B cell (primary cell): ENCODE data around the gene MAP3K4. TPM values are rescaled to one million over a fixed set of nuclear protein-coding genes. Genes with fewer than 3 reads are reported as not detected.

ENCODE experiments used
- ATAC-seq: fragments of 200-7000 bp; cut with Tn5 transposase; one replicate; pipeline ENCODE4 v1.10.0; 2021; ENCODE audit warnings: low read depth, mild to moderate bottlenecking, moderate number of reproducible peaks, moderate library complexity
- CTCF ChIA-PET: fragments of 350-600 bp; sonication (Branson Sonifier 250); formaldehyde crosslinking; loops from one replicate; lab custom pipeline; 2021; ENCODE audit warnings: antibody characterized with exemption, inconsistent platforms; lab: Charles Lee
- POLR2A ChIA-PET: fragments of 350-600 bp; sonication (Branson Sonifier 250); formaldehyde crosslinking; loops from one replicate; lab custom pipeline; 2021; ENCODE audit warnings: antibody characterized with exemption; lab: Charles Lee
- DNase-seq: peaks from one replicate; pipeline ENCODE4 v3.0.0; 2013
- H2AFZ ChIP-seq: 2 replicates; pipeline ENCODE4 v1.6.1; 2012; ENCODE audit warnings: mild to moderate bottlenecking, low read depth, low read length; ENCODE audit not compliant: insufficient read depth, poor library complexity, severe bottlenecking
- H3K27ac ChIP-seq, 2 donors: 1 replicate in 1 of 2; 2 replicates in 1 of 2; pipeline ENCODE4 v1.5.1; 2012 to 2013; ENCODE audit warnings: low read length in 2 of 2, mild to moderate bottlenecking in 2 of 2, moderate library complexity in 1 of 2
- H3K27me3 ChIP-seq, 4 experiments: fragments of 200-600 bp in 1 of 4; sonication (generic) in 1 of 4; replicated peaks in 1 of 4; 1 replicate in 2 of 4; 2 replicates in 2 of 4; pipeline versions ENCODE4 v1.6.1 to v1.7.0; 2013 to 2016; ENCODE audit warnings: low read length in 3 of 4, mild to moderate bottlenecking in 2 of 4, mixed read lengths in 1 of 4, moderate library complexity in 1 of 4; ENCODE audit not compliant: insufficient read depth in 4 of 4, control insufficient read depth in 3 of 4; ENCODE audit errors: control extremely low read depth in 1 of 4
- H3K36me3 ChIP-seq, 2 experiments: replicated peaks in 1 of 2; 1 replicate in 1 of 2; 2 replicates in 1 of 2; pipeline versions ENCODE4 v1.6.1 to v1.7.1; 2013; ENCODE audit warnings: low read length in 1 of 2; ENCODE audit not compliant: insufficient read depth in 2 of 2, control insufficient read depth in 1 of 2; ENCODE audit errors: control extremely low read depth in 1 of 2, extremely low read depth in 1 of 2
- H3K4me1 ChIP-seq, 2 donors: fragments of 200-600 bp in 1 of 2; sonication (generic) in 1 of 2; 1 replicate in 1 of 2; 2 replicates in 1 of 2; pipeline versions ENCODE4 v1.5.1 to v1.6.1; 2013 to 2017; ENCODE audit warnings: low read length in 2 of 2; ENCODE audit not compliant: control insufficient read depth in 2 of 2, insufficient read depth in 2 of 2
- H3K4me2 ChIP-seq: replicated peaks from 2 replicates; pipeline ENCODE3; 2012; ENCODE audit warnings: mild to moderate bottlenecking, low read depth, low read length; ENCODE audit not compliant: poor library complexity, severe bottlenecking
- H3K4me3 ChIP-seq, 5 experiments: fragments of 200-600 bp in 1 of 5; sonication (generic) in 1 of 5; 1 replicate in 3 of 5; 2 replicates in 2 of 5; pipeline versions ENCODE4 v1.5.1 to v1.7.0; 2011 to 2016; ENCODE audit warnings: low read length in 4 of 5, mild to moderate bottlenecking in 4 of 5, low read depth in 2 of 5, control low read depth in 1 of 5, moderate library complexity in 1 of 5; ENCODE audit not compliant: insufficient read depth in 1 of 5; ENCODE audit errors: control extremely low read depth in 1 of 5, extremely low read depth in 1 of 5
- H3K79me2 ChIP-seq: fragments of 200-600 bp; sonication (generic); one replicate; pipeline ENCODE4 v1.6.0; 2016; ENCODE audit warnings: low read length; ENCODE audit not compliant: control insufficient read depth, insufficient read depth
- H3K9ac ChIP-seq: fragments of 200-600 bp; sonication (generic); 2 replicates; pipeline ENCODE4 v1.6.1; 2017; ENCODE audit warnings: mild to moderate bottlenecking, low read length, moderate library complexity
- H3K9me3 ChIP-seq, 3 donors: one replicate each; pipeline versions ENCODE4 v1.6.1 to v1.7.1; 2013; ENCODE audit warnings: low read length in 2 of 3; ENCODE audit not compliant: control insufficient read depth in 2 of 3, insufficient read depth in 1 of 3; ENCODE audit errors: control extremely low read depth in 1 of 3
- H4K20me1 ChIP-seq: 2 replicates; pipeline ENCODE4 v1.6.0; 2012; ENCODE audit warnings: mild to moderate bottlenecking, low read length; ENCODE audit not compliant: insufficient read depth, control insufficient read depth, poor library complexity, severe bottlenecking
- H3K27ac Mint-ChIP-seq: one replicate; pipeline ENCODE4 v1.8.0; 2021; ENCODE audit warnings: mixed read lengths
- H3K27me3 Mint-ChIP-seq: one replicate; pipeline ENCODE4 v1.8.0; 2021; ENCODE audit warnings: mixed read lengths
- H3K4me1 Mint-ChIP-seq: one replicate; pipeline ENCODE4 v1.8.0; 2021; ENCODE audit warnings: mixed read lengths
- H3K4me3 Mint-ChIP-seq: one replicate; pipeline ENCODE4 v1.8.0; 2021; ENCODE audit warnings: mixed read lengths
- H3K9me3 Mint-ChIP-seq: one replicate; pipeline ENCODE4 v1.8.0; 2022; ENCODE audit warnings: mixed read lengths; ENCODE audit not compliant: insufficient read depth
- CTCF ChIP-seq: fragments of 200-600 bp; IDR thresholded peaks from one replicate; pipeline ENCODE4 v1.8.0; 2022; ENCODE audit warnings: antibody characterized with exemption, mild to moderate bottlenecking
- EZH2 ChIP-seq: IDR thresholded peaks from 2 replicates; pipeline ENCODE4 v1.6.1; 2012; ENCODE audit warnings: borderline replicate concordance, low read depth, mild to moderate bottlenecking, moderate library complexity, low read length; ENCODE audit not compliant: insufficient read depth, poor library complexity, severe bottlenecking
- WGBS: methylation state at CpG from one replicate; pipeline ENCODE4 v1.1.5; 2013; ENCODE audit warnings: missing lambda C conversion rate; ENCODE audit not compliant: insufficient coverage; 5-methylcytosine and 5-hydroxymethylcytosine counted together
- intact Hi-C: fragments of 100-400 bp; cut with micrococcal nuclease; formaldehyde crosslinking; loops from one replicate; pipeline ENCODE4 v1.10.0; 2022
- polyA plus RNA-seq: library from polyadenylated mRNA; depleted of rRNA; stranded (reverse); fragments of >200 nt; gene quantifications from 2 replicates; pipeline ENCODE4 v1.2.3, GENCODE V29; 2012
- total RNA-seq, 2 donors: library from RNA; stranded (reverse); fragments of 120-200 nt in 1 of 2; gene quantifications; 1 replicate in 1 of 2; 2 replicates in 1 of 2; pipeline versions ENCODE4 v1.2.3 to v1.2.4, GENCODE V29; 2013 to 2022

Gene MAP3K4
- total and polyA plus RNA-seq, 2 donors (not counting 1 experiment from before 2014, with no cell fraction given): 24.4 to 105 TPM

- H3K9me3 ChIP-seq: no peaks in the 10 kb centered on the region
- ChIA-PET CTCF (no interaction called here), POLR2A (no interaction called here)
- no peaks in the 10 kb centered on the region for H3K4me1 ChIP-seq
- no peak overlapping the region for H3K27ac ChIP-seq
- H3K79me2 ChIP-seq: no peaks in the 10 kb centered on the region
- peaks cover 31% of the 10 kb centered on the region for H3K27me3 Mint-ChIP-seq
- no peaks in the 10 kb centered on the region for H3K4me1 Mint-ChIP-seq
- H3K9me3 Mint-ChIP-seq: no peaks in the 10 kb centered on the region
- DNase-seq (no peak), ATAC-seq (no peak)
- peaks cover 0 to 11% (median 0%) of the 10 kb centered on the region in 4 experiments for H3K27me3 ChIP-seq
- WGBS: 86% methylated on average over 13 of the region's 13 CpGs
- H2AFZ ChIP-seq: no peak overlapping the region
- intact Hi-C loops: no loop called here
- H3K9ac ChIP-seq: no peak overlapping the region
- no peak overlapping the region for H3K4me3 Mint-ChIP-seq
- no peaks in the 10 kb centered on the region for H4K20me1 ChIP-seq
- H3K27ac Mint-ChIP-seq: no peak overlapping the region
- H3K4me3 ChIP-seq: no peak overlapping the region
- no peak overlapping the region for H3K4me2 ChIP-seq
- TF ChIP-seq CTCF: no peak
- TF ChIP-seq EZH2: no peak
- no peaks in the 10 kb centered on the region for H3K36me3 ChIP-seq
Observed at GRCh38 chr6:160955508-160956295, 35.9 kb upstream of the MAP3K4 start.

- 84% methylated on average over 7 of the region's 8 CpGs for WGBS
- POLR2A ChIA-PET: no interaction called here
- H3K27ac ChIP-seq: no peak overlapping the region
- H3K4me3 ChIP-seq: no peak overlapping the region
- H3K4me1 ChIP-seq: no peaks in the 10 kb centered on the region
- H3K9me3 ChIP-seq: no peaks in the 10 kb centered on the region
- no peaks in the 10 kb centered on the region for H3K36me3 ChIP-seq
- H3K4me2 ChIP-seq: no peak overlapping the region
- Mint-ChIP-seq H3K9me3 (no peaks in the 10 kb centered on the region), H3K4me1 (no peaks in the 10 kb centered on the region), H3K27ac (no peak overlapping the region), H3K4me3 (no peak overlapping the region), H3K27me3 (peaks cover 23% of the 10 kb centered on the region)
- ATAC-seq: no peak
- H4K20me1 ChIP-seq: no peaks in the 10 kb centered on the region
- CTCF ChIA-PET: no interaction called here
- DNase-seq: no peak
- intact Hi-C loops: no loop called here
- H2AFZ ChIP-seq: no peak overlapping the region
- H3K27me3 ChIP-seq: peaks cover 0 to 10% (median 0%) of the 10 kb centered on the region in 4 experiments
- no peak overlapping the region for H3K9ac ChIP-seq
- TF ChIP-seq CTCF (no peak), EZH2 (no peak)
- H3K79me2 ChIP-seq: no peaks in the 10 kb centered on the region
Observed at GRCh38 chr6:160956300-160957035, 35.1 kb upstream of the MAP3K4 start.
